Cerebellar cortex (tissue), 1 donor: Measurements from ENCODE around the gene FAM168B.
"Not testable (repeated sequence)": the region's sequence is repeated elsewhere in the genome, so short reads cannot be mapped to it uniquely, and the experiment has no call there.

ENCODE experiments used
- DNase-seq: peaks from one replicate; pipeline ENCODE4 v3.0.0-alpha.2; 2015; ENCODE audit warnings: low spot score

Gene FAM168B, protein sequence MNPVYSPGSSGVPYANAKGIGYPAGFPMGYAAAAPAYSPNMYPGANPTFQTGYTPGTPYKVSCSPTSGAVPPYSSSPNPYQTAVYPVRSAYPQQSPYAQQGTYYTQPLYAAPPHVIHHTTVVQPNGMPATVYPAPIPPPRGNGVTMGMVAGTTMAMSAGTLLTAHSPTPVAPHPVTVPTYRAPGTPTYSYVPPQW

GRCh38 chr2:131093006-131093695, at the start of gene FAM168B:
Gene FAM168B, minus strand, starts transcription at chr2:131093460. Its CDS starts 10,814 bp downstream, at chr2:131082646.
- DNase-seq = peak; percentile 77

GRCh38 chr2:131142849-131143248, 49.6 kb upstream of the FAM168B start:
- no peak for DNase-seq

- DNase-seq = no peak
Measured at GRCh38 chr2:131140581-131140980, 47.3 kb upstream of the FAM168B start.

- DNase-seq = no peak
Measured at GRCh38 chr2:131132729-131133128, 39.5 kb upstream of the FAM168B start.

DNA sequence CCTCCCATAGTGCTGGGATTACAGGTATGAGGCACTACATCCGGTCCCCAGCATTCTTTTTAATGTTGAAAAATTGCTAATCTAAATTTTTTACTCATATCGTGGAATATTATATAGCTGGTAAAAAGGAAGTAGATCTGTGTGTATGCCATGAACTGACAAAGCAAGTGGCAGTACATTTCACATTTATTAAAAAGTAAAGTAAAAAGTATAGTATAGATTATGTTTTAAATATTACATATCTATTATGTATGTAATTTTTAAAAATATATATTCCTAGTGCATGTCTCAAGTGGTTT, 37.0 kb upstream of the FAM168B start:
- no peak for DNase-seq

GRCh38 chr2:131127981-131128380, 34.7 kb upstream of the FAM168B start:
- DNase-seq = no peak

- DNase-seq = no peak
Measured at GRCh38 chr2:131127076-131127475, 33.8 kb upstream of the FAM168B start.

- DNase-seq = no peak
Measured at GRCh38 chr2:131126436-131126835, 33.2 kb upstream of the FAM168B start.

DNA sequence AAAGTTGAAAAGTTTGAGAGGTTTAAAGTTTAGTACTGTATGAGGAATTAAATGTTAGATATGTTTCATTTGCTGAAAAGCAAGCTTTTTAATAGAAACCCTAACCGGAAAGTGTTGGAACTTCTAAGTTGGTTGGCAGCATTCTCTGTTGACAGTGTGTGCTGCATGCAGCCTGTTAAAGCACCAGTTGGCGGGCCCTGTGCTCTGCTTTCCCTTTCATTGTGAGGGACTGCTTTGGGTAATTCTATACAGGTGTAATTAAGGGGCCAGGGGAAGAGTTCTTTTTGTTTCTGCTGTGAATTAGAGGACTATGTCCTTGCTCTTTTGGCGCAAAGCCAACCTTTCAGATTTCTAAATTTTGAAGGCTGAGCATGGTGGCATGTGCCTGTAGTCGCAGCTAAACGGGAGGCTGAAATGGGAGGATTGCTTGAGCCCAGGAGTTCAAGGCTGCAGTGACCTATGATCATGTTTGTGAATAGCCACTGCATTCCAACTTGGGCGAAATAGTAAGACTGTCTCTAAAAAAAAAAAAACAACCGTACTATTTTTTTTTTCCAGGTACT, 32.0 kb upstream of the FAM168B start:
- no peak for DNase-seq

GRCh38 chr2:131123192-131123591, 29.9 kb upstream of the FAM168B start:
- no peak for DNase-seq

- no peak for DNase-seq
Measured at GRCh38 chr2:131122496-131122895, 29.2 kb upstream of the FAM168B start.

DNA sequence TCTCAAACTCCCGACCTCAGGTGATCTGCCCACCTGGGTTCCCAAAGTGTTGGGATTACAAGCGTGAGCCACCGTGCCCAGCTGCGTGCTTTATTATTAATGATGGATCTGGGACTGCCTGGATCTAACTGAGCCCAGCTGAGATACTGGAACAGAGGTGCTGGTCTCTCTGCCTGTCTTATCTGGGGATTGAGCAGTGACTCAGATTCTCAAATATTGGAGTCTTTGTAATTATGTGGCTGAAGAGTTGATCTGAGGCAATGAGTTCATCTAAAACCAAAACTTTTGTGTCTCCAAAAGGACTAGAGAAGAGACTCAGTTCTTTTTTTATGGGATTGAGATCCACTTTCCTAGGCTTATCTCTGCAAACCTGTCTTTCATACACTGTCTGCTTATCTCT, 28.2 kb upstream of the FAM168B start:
- DNase-seq = no peak

GRCh38 chr2:131120815-131121317, 27.6 kb upstream of the FAM168B start:
- DNase-seq = no peak

DNA sequence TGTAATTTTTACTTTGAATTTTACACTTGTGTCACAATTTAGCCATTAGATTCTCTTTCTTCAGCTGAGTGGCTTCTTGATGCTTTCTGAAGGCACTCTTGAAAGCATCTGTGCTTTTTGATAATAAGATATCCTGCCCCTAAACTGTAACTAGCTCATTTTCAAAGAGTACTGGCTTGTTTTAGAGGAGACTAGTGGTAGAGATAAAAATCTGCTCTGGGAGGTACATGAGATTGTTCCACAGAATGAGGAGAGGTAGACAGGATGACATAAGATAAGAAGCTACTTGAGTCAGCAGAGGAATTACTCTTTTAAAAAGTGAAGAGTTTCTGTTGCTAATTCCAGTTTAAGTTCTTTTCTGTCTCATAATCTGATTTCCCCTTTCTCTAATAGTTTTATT, 22.5 kb upstream of the FAM168B start:
- DNase-seq = no peak

DNA sequence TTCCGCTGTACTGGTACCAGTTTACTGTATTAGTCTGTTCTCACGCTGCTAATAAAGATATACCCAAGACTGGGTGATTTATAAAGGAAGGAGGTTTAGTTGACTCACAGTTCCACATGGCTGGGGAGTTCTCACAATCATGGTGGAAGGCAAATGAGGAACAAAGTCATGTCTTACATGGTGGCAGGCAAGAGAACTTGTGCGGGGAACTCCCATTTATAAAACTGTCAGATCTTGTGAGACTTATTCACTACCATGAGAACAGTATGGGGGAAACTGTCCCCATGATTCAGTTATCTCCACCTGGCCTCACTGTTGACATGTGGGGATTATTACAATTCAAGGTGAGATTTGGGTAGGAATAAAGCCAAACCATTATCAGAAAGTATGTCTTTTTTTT, 21.7 kb upstream of the FAM168B start:
- not testable (repeated sequence) for DNase-seq

DNA sequence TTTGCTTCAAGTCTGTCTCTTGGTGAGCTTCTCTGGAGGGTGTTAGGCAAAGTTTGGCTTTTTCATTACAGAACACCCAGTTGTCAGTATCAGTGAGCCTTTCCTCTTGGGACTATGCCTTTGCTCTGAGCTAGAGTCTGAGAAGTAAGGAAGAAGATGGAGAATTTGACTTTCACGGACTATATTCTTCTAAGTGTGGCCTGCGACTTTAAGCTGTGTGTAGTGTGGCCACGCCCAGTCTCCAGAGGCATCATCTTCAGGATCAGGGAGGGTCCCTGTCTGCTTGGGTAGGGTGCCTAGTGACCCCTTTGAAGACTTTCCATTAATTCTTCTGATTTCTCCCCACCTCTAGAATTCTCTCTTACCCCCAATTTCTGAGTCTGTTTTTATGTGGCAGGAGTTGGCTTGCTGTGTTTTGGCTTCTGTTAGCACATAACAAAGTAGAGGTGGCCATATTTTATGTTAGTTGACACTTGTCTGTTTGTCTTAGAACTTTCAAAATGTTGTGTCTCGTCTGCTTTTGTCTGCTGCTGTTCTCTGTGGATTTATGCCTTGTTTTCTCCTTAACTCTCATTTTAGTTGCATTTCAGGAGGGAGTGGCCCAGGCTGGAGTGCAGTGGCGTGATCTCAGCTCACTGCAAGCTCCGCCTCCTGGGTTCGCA, 20.4 kb upstream of the FAM168B start:
- no peak for DNase-seq

GRCh38 chr2:131112529-131112928, 19.3 kb upstream of the FAM168B start:
- no peak for DNase-seq

DNA sequence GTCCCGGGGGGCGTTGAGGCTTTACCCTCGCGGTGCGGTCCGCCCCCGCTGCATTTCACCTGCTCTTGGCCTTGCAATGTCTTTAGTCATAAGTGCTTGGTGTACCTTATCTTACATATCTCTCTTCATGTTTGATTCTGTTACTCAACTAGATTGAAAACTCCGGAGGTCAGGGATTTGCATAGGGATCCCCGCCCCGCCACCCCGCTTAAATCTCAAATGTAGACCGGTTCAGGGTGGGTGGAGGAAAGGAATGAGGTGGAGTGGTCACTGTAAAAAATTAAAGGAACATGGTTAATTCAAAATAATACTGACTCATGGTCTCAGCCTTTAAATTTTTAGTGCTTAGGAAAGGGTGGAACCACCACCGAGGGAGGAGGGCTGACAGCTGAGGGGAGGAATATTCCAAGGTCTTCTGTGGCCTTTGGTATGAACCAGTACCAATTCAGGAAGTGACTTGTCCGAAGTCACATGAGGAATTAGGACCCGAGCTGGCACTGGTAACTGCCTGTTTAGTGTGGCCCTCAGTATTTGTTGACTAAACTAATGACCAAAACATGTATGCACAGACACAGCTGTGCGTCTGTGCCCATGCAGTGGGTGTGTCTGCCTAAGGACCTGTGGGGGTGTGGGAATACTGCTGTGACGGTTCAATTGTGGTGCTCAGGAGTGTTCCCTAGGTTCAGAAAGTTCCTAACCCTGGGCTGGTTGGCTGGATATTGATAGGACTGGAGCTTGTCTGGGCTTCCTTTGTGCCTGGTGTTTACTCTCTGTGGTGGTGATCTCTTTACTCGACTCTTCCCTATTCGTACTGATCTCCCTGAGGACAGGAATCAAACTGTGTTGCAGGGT, 12.9 kb upstream of the FAM168B start:
- no peak for DNase-seq

DNA sequence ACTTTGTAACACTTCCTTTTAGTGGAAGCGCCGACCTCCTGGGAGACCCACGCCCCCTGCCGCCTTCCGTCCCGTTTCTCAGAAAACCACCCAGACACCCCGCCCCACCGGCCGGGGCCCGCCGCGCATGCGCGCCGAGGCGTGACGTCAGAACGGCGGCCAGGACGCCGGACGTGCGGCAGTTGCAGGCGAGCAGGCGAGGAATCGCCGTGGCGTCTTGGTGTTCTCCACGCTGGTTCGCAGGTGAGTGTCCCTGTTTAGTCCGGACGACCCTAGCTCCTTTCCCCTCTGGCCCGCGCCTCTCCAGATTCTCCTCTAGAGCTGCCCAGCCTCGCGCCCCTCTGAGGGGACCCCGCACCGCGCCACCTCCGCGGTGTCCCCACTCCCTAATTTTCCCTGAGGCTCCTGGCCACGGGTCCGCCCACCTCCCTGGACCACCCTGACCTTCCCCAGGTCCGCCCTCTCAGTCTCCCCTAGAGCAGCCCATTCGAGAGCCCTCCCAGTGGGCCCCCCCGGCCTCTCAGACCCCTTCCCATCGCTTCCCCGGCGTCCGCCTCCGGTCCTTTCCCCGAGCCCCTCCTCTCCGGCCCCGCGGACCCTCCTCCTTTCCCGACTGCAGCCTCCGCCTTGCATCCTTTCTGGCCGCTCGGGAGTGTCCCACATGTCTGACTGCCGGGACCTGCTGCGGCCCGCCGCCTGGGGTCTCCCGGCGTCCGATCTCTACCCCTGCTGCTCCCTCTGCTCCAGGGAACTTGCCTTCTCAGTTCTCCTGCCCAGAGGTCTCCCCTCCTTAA, 12.1 kb upstream of the FAM168B start, which contains the start of gene PLEKHB2:
Gene PLEKHB2 (plus strand): TSS at position 181 of the 794 bp plus-strand sequence. CDS start 15,606 bp downstream, outside the sequence.
- no peak for DNase-seq

- peak; percentile 94 for DNase-seq
Measured at GRCh38 chr2:131104487-131105155, 11.4 kb upstream of the FAM168B start.
